HG03469 (cell line): ENCODE data around the gene TEX22.

Experiments
- ATAC-seq: cut with Tn5 transposase; IDR thresholded peaks from one replicate; pipeline ENCODE4 v1.9.1; 2021; ENCODE audit warnings: mild to moderate bottlenecking, moderate library complexity, moderate number of reproducible peaks; ENCODE audit not compliant: unreplicated experiment

TEX22 gene

GRCh38 chr14:105384041-105384557 is 14.2 kb upstream of the TEX22 start:
- ATAC-seq: no peak

GRCh38 chr14:105384605-105385321 is 13.6 kb upstream of the TEX22 start:
- no peak for ATAC-seq

DNA sequence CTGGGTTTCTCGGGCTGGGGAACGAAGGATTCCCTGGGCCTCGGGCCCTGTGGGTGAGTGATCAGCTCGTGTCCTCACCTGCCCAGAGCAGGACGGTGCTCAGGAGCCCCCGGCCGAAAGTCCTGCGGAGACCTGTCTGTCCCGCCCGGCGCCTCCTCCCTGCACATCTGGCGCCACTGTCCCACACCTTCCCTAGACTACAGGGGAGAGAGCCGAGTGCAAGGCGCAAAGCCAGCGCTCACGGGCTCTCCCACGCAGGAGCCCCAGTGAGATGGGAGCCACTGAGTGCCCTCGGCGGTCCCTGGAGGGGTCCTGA is 13.1 kb upstream of the TEX22 start:
- no peak for ATAC-seq

DNA sequence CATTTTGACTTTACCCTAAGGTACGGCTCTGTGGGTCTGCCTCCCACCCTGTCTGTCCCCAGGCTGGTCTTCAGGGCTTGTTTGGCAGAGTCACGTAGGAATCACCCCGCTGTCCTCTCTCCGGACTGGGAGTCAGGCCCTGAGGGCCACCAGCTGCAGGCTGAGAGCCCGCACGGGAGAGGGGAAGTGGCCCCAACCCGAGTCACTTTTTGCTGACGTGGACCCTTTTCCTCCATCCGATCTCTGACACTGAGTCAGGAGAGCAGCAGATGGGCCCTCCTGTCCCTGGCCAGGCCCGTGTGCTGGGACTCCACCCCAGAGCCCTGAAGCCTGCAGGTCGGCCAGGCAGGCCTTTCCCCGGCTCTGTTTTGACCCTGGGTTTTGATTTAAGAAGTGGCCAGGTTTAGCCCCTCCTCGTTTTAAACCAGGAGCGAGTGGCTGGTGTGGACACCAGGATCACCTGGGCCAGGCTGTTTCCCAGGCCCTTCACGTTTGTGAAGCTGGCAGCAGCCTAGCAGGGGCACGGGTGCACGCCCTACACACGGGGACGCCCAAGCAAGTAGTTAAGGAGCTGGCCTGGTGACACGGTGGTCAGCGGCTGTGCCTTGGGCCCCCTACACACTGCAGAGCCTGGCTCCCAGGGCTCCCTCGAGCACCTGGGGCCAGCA is 12.5 kb upstream of the TEX22 start:
- ATAC-seq: no peak

GRCh38 chr14:105386581-105387529 is 11.5 kb upstream of the TEX22 start:
- no peak for ATAC-seq

- ATAC-seq: no peak
Observed at GRCh38 chr14:105387530-105387922, 10.8 kb upstream of the TEX22 start.

- no peak for ATAC-seq
Observed at GRCh38 chr14:105388110-105388951, 10.0 kb upstream of the TEX22 start.

GRCh38 chr14:105388976-105389375 is 9.4 kb upstream of the TEX22 start:
- no peak for ATAC-seq

DNA sequence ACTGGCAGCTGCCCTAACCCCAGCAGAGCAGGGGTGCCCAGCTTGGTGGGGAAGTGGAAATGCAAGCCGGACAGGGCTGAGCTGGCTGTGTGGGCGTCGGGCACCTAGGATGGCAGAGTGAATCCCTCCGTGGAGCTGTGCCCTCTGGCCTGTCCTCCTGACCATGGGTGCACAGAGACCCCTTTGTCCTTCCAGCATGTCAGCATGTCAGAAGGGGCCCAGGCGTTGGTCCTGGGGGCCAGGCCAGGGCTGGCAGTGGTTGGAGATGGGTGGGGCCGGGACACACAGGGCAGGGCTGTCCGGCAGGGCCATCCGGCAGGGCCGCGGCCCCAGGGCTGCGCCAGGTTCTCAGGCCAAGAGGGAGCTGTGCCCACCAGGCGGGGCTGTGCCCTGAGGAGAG is 8.8 kb upstream of the TEX22 start:
- ATAC-seq: no peak

DNA sequence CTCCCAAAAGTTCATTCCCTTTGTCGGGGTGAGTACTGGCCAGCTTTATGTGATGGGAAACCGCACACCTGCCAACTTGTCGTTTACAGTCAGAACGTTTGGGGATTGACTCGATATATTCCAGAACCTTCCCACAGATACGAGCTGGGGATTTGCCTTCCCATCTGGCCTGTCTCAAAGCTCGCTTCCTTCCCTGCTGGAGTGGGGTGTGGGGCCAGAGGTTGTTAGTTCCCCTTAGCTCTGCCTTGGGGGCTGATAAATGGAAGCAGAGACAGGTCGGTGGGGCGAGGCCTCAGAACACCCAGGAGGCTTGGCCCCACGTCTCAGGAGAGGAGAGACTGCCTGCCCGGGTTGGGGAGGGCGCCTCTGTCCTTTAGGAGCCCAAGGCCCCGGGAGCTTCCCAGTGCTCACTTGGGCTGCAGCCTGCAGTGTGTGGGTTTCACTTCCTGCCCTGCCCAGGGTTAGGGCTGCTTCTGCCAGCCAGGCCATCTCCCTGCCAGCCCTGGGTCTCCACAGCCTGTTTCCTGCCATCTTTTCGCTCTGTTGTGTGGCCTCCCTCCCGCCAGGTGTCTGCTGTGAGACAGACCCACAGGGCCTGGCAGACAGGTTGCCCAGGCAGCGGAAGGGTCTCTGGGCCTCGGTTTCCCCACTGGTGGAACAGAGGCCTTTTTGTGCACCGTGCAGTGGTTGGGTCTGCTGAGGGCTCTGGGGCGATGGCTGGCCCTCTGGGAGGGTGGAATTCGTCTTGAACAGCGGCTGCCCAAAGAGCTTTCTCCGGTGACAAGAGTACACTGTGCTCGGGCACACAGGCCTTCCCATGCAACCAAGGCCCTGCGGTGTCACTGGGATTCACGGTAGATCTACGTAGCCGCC is 8.1 kb upstream of the TEX22 start:
- no peak for ATAC-seq

GRCh38 chr14:105390849-105391500 is 7.4 kb upstream of the TEX22 start:
- ATAC-seq: no peak

GRCh38 chr14:105391541-105391940 is 6.8 kb upstream of the TEX22 start:
- ATAC-seq: no peak

DNA sequence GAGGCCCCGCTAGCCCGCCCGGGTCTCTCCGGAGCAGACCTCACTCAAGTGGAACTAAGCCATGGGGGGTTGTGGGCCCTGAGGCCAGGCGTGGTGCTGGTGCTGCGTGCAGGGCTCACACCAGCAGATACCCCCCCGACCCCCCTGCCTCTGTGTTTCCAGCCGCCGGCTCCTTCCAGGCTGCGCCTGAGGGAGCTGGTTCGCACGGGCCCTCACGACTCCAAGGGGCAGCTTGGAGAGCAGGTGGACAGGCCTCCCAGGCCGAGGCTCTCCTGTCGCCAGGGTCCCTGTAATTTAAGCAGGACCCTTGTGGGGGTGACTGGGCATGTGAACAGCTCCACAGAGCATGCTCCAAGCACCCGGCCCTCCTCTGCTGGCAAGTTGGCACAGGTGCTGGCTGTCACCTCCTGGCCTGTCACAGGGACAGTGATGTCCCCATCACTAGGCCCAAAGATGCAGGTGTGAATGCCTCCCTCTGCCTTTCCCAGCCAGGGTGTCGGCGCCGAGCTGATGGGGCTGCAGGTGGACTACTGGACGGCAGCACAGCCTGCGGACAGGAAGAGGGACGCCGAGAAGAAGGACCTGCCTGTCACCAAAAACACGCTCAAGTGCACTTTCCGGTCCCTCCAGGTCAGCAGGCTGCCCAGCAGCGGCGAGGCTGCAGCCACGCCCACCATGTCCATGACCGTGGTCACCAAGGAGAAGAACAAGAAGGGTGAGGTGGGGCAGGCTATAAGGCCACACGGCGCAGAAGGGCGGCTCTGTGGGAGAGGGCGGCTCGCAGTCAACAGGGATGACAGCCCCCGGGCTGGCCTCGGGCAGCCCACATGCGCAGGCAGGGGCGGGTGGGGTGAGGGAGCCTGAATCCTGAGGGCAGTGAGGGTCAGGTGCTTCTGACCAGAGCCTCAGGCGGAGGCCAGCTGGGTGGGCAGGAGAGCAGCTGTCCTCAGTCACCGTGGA is 5.9 kb upstream of the TEX22 start:
- no peak for ATAC-seq

DNA sequence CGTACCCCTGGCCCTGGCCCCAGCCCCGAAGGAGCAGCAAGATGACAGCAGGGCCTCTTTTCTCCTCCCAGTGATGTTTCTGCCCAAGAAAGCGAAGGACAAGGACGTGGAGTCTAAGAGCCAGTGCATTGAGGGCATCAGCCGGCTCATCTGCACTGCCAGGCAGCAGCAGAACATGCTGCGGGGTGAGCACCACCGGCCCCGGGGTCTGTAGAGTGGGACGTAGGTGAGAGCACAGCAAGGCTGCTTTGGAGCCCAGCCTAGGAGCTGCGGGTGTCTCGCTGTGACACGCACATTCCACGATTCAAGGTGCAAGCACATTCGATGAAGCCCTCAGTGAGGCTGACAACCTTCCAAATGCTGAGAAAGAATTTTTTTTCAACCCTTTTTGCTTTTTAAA is 5.2 kb upstream of the TEX22 start:
- ATAC-seq: no peak

- no peak for ATAC-seq
Observed at GRCh38 chr14:105394714-105395537, 3.4 kb upstream of the TEX22 start.

DNA sequence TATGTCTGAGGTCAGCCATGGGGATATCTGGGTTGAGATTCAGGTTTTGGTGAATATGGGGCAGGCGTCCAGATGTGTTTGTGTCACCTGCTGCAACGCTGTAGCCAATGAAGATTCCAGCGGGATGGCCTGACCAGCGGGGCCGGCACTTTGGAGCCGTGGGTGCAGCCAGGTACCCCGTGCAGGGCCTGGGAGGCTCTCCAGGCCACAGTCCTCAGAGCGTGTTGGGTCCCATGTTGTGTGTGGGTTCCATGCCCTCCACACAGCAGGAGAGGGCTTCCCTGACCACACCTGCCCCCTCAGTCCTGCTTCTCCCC is 2.8 kb upstream of the TEX22 start:
- no peak for ATAC-seq

DNA sequence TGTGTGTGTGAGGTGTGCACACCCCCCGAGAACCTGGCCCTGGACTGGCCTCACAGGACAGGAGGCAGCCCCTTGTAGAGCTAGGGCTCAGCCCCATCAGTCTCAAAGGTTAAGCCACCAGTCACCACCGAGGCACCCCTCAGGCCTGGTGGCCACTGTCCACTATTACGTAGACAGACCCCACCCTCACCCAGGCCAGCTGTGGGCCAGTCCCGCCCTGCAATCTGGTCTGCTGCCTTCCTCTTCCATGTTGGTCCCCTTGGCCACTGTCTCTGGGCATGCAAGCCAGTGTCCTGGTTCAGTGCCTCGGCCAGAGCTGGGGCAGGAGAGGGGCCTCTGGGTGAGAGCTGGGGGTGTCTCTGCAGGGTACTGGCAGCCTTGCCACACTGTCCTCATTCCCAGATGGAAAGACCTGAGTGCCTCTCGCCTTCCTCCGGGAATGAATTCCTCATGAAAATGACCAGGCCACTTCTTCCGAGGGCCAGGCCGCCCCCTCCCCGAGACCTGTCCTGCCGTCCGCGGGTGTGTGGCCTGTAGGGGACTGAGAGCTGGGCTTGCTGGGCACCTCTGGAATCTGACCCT is 897 bp upstream of the TEX22 start:
- ATAC-seq: no peak
